ENCODE results near the gene DGKZ.

The DGKZ gene

GRCh38 chr11:46392421-46393230, 45.4 kb downstream of the DGKZ start:
- Histone ChIP-seq H3K27ac (no peak overlapping the region), H3K27me3 (peaks cover 71% of the 10 kb centered on the region), H3K4me3 (ENCODE audit: low read depth in 1 of 2, low read length in 1 of 2) (peak overlapping the region; percentile 17 to 53), H3K36me3 (peaks cover 22% of the 10 kb centered on the region), H3K4me1 (ENCODE audit: control insufficient read depth in 1 of 2, insufficient read depth in 1 of 2, low read depth in 1 of 2, low read length in 1 of 2) (peaks cover 24 to 49% of the 10 kb centered on the region in 2 experiments), H3K9me3 (no peaks in the 10 kb centered on the region)
- TF ChIP-seq CTCF (IDR thresholded peaks at IDR 0.05) = no peak

- Histone ChIP-seq H3K27me3 (peaks cover 65% of the 10 kb centered on the region), H3K27ac (no peak overlapping the region), H3K36me3 (peaks cover 28% of the 10 kb centered on the region), H3K9me3 (no peaks in the 10 kb centered on the region), H3K4me1 (ENCODE audit: control insufficient read depth in 1 of 2, insufficient read depth in 1 of 2, low read depth in 1 of 2, low read length in 1 of 2) (peaks cover 24 to 43% of the 10 kb centered on the region in 2 experiments), H3K4me3 (ENCODE audit: low read depth in 1 of 2, low read length in 1 of 2) (peak overlapping the region in 1 of 2 experiments; percentile 53)
- no peak for TF ChIP-seq CTCF (IDR thresholded peaks at IDR 0.05)
These were observed 46.0 kb downstream of the DGKZ start for GRCh38 chr11:46393231-46393616.

- H3K27me3 ChIP-seq = peaks cover 60% of the 10 kb centered on the region
- peaks cover 32% of the 10 kb centered on the region for H3K36me3 ChIP-seq
- no peak overlapping the region for H3K27ac ChIP-seq
- no peak for TF ChIP-seq CTCF (IDR thresholded peaks at IDR 0.05)
- H3K4me1 ChIP-seq (ENCODE audit: control insufficient read depth in 1 of 2, insufficient read depth in 1 of 2, low read depth in 1 of 2, low read length in 1 of 2) = peaks cover 24 to 43% of the 10 kb centered on the region in 2 experiments
- no peaks in the 10 kb centered on the region for H3K9me3 ChIP-seq
- H3K4me3 ChIP-seq (ENCODE audit: low read depth in 1 of 2, low read length in 1 of 2) = no peak overlapping the region
These were observed 46.5 kb downstream of the DGKZ start for GRCh38 chr11:46393759-46394158.

- H3K4me1 ChIP-seq (ENCODE audit: control insufficient read depth in 1 of 2, insufficient read depth in 1 of 2, low read depth in 1 of 2, low read length in 1 of 2) = peaks cover 7 to 9% of the 10 kb centered on the region in 2 experiments
These were observed 50.3 kb downstream of the DGKZ start for GRCh38 chr11:46397526-46397925.

More at GRCh38 chr11:46397526-46397925, 50.3 kb downstream of the DGKZ start:
- no peak overlapping the region for H3K4me3 ChIP-seq (ENCODE audit: low read depth in 1 of 2, low read length in 1 of 2)
- H3K27me3 ChIP-seq = peaks cover 22% of the 10 kb centered on the region
- peaks cover 35% of the 10 kb centered on the region for H3K36me3 ChIP-seq
- H3K9me3 ChIP-seq = no peaks in the 10 kb centered on the region
- no peak overlapping the region for H3K27ac ChIP-seq
- no peak for TF ChIP-seq CTCF (IDR thresholded peaks at IDR 0.05)
